ENCODE measurements around the gene IFT88. TPM values are rescaled to one million over a fixed set of nuclear protein-coding genes. Genes with fewer than 3 reads are reported as not detected.

The IFT88 gene
- total RNA-seq, 2 experiments from 2014 or later: 6.1 to 8.1 TPM

- Mint-ChIP-seq H3K27me3 (peaks cover 20% of the 10 kb centered on the region), H3K4me1 (peaks cover 14% of the 10 kb centered on the region), H3K36me3 (ENCODE audit: low read depth) (no peaks in the 10 kb centered on the region), H3K27ac (no peak overlapping the region), H3K9me3 (no peaks in the 10 kb centered on the region), H3K4me3 (no peak overlapping the region)
- ChIA-PET CTCF (no interaction called here), POLR2A (no interaction called here)
- DNase-seq: no peak
These were observed 139.7 kb downstream of the IFT88 start for GRCh38 chr13:20706661-20707060.

GRCh38 chr13:20708216-20708615 is 141.3 kb downstream of the IFT88 start:
- Mint-ChIP-seq H3K27ac (no peak overlapping the region), H3K36me3 (ENCODE audit: low read depth) (no peaks in the 10 kb centered on the region), H3K4me1 (peaks cover 8% of the 10 kb centered on the region), H3K4me3 (no peak overlapping the region), H3K27me3 (peaks cover 13% of the 10 kb centered on the region), H3K9me3 (no peaks in the 10 kb centered on the region)
- POLR2A ChIA-PET: no interaction called here
- DNase-seq: no peak
- CTCF ChIA-PET: interaction anchor here (0.9 to 2.3 kb wide), 4 partner anchors 121 to 218 kb away, joined by 3 to 5 read pairs (median 4); no protein-coding TSS in a partner anchor

- Mint-ChIP-seq H3K27ac (no peak overlapping the region), H3K4me3 (no peak overlapping the region), H3K9me3 (no peaks in the 10 kb centered on the region), H3K36me3 (ENCODE audit: low read depth) (no peaks in the 10 kb centered on the region), H3K27me3 (peaks cover 20% of the 10 kb centered on the region), H3K4me1 (peaks cover 10% of the 10 kb centered on the region)
- ChIA-PET CTCF (interaction anchor here (0.7 to 2.3 kb wide), 4 partner anchors 45 to 217 kb away, joined by 3 to 5 read pairs (median 4); no protein-coding TSS in a partner anchor), POLR2A (no interaction called here)
- no peak for DNase-seq
These were observed 142.4 kb downstream of the IFT88 start for GRCh38 chr13:20709369-20709768.

- Mint-ChIP-seq H3K27me3 (peaks cover 17% of the 10 kb centered on the region), H3K9me3 (no peaks in the 10 kb centered on the region), H3K4me1 (peaks cover 8% of the 10 kb centered on the region), H3K4me3 (no peak overlapping the region), H3K36me3 (ENCODE audit: low read depth) (no peaks in the 10 kb centered on the region), H3K27ac (no peak overlapping the region)
- ChIA-PET CTCF (interaction anchor here (0.8 to 1.3 kb wide), 3 partner anchors 13 to 118 kb away, joined by 3 to 4 read pairs (median 3); no protein-coding TSS in a partner anchor), POLR2A (no interaction called here)
- DNase-seq: no peak
These were observed 142.8 kb downstream of the IFT88 start for GRCh38 chr13:20709782-20710181.

GRCh38 chr13:20711301-20712044 is 144.5 kb downstream of the IFT88 start:
- POLR2A ChIA-PET: interaction anchor here (1.0 kb wide), 1 partner anchor 62 kb away, joined by 4 read pairs; no protein-coding TSS in a partner anchor
- Mint-ChIP-seq H3K9me3 (no peaks in the 10 kb centered on the region), H3K4me3 (no peak overlapping the region), H3K4me1 (peaks cover 8% of the 10 kb centered on the region), H3K27ac (no peak overlapping the region), H3K27me3 (peaks cover 13% of the 10 kb centered on the region), H3K36me3 (ENCODE audit: low read depth) (no peaks in the 10 kb centered on the region)
- no peak for DNase-seq
- CTCF ChIA-PET: interaction anchor here (0.6 to 1.9 kb wide), 12 partner anchors 10 to 529 kb away, joined by 3 to 10 read pairs (median 4); no protein-coding TSS in a partner anchor

- peaks cover 12% of the 10 kb centered on the region for H3K27me3 Mint-ChIP-seq
- H3K36me3 Mint-ChIP-seq (ENCODE audit: low read depth): no peaks in the 10 kb centered on the region
- H3K4me3 Mint-ChIP-seq: no peak overlapping the region
- H3K27ac Mint-ChIP-seq: no peak overlapping the region
- ChIA-PET POLR2A (no interaction called here), CTCF (interaction anchor here (0.6 to 1.9 kb wide), 3 partner anchors 12 to 213 kb away, joined by 3 to 4 read pairs (median 4); no protein-coding TSS in a partner anchor)
- peaks cover 8% of the 10 kb centered on the region for H3K4me1 Mint-ChIP-seq
- DNase-seq: no peak
- no peaks in the 10 kb centered on the region for H3K9me3 Mint-ChIP-seq
These were observed 146.0 kb downstream of the IFT88 start for GRCh38 chr13:20713014-20713376.

GRCh38 chr13:20713751-20714150 is 146.8 kb downstream of the IFT88 start:
- peaks cover 8% of the 10 kb centered on the region for H3K4me1 Mint-ChIP-seq
- H3K36me3 Mint-ChIP-seq (ENCODE audit: low read depth): no peaks in the 10 kb centered on the region
- no peak overlapping the region for H3K27ac Mint-ChIP-seq
- no peak overlapping the region for H3K4me3 Mint-ChIP-seq
- no peak for DNase-seq
- CTCF ChIA-PET: interaction anchor here (0.7 to 2.9 kb wide), 4 partner anchors 9 to 212 kb away, joined by 3 to 11 read pairs (median 4); no protein-coding TSS in a partner anchor
- peaks cover 12% of the 10 kb centered on the region for H3K27me3 Mint-ChIP-seq
- POLR2A ChIA-PET: no interaction called here
- H3K9me3 Mint-ChIP-seq: no peaks in the 10 kb centered on the region

- DNase-seq: no peak
- H3K27ac Mint-ChIP-seq: no peak overlapping the region
- H3K4me1 Mint-ChIP-seq: peaks cover 8% of the 10 kb centered on the region
- H3K4me3 Mint-ChIP-seq: no peak overlapping the region
- no peaks in the 10 kb centered on the region for H3K36me3 Mint-ChIP-seq (ENCODE audit: low read depth)
- POLR2A ChIA-PET: no interaction called here
- peaks cover 12% of the 10 kb centered on the region for H3K27me3 Mint-ChIP-seq
- H3K9me3 Mint-ChIP-seq: no peaks in the 10 kb centered on the region
- CTCF ChIA-PET: interaction anchor here (0.7 to 2.9 kb wide), 5 partner anchors 9 to 223 kb away, joined by 3 to 11 read pairs (median 3); no protein-coding TSS in a partner anchor
These were observed 147.2 kb downstream of the IFT88 start for GRCh38 chr13:20714161-20714560.

- Mint-ChIP-seq H3K4me1 (peaks cover 8% of the 10 kb centered on the region), H3K36me3 (ENCODE audit: low read depth) (no peaks in the 10 kb centered on the region), H3K27ac (no peak overlapping the region), H3K4me3 (no peak overlapping the region), H3K9me3 (no peaks in the 10 kb centered on the region), H3K27me3 (peaks cover 12% of the 10 kb centered on the region)
- ChIA-PET CTCF (interaction anchor here (0.7 to 2.9 kb wide), 5 partner anchors 8 to 223 kb away, joined by 3 to 11 read pairs (median 3); partner anchors contain the start of gene IL17D), POLR2A (no interaction called here)
- no peak for DNase-seq
These were observed 147.8 kb downstream of the IFT88 start for GRCh38 chr13:20714563-20715329.

- H3K27ac Mint-ChIP-seq: no peak overlapping the region
These were observed 148.4 kb downstream of the IFT88 start for GRCh38 chr13:20715330-20715712.

GRCh38 chr13:20716951-20717350 is 150.0 kb downstream of the IFT88 start:
- Mint-ChIP-seq H3K4me3 (no peak overlapping the region), H3K36me3 (ENCODE audit: low read depth) (no peaks in the 10 kb centered on the region), H3K9me3 (no peaks in the 10 kb centered on the region), H3K4me1 (peaks cover 8% of the 10 kb centered on the region), H3K27ac (no peak overlapping the region), H3K27me3 (peaks cover 21% of the 10 kb centered on the region)
- ChIA-PET CTCF (interaction anchor here (1.1 kb wide), 1 partner anchor 224 kb away, joined by 3 read pairs; no protein-coding TSS in a partner anchor), POLR2A (no interaction called here)
- no peak for DNase-seq

More at GRCh38 chr13:20715330-20715712, 148.4 kb downstream of the IFT88 start:
- ChIA-PET CTCF (interaction anchor here (1.1 to 2.9 kb wide), 3 partner anchors 11 to 224 kb away, joined by 3 to 11 read pairs (median 6); partner anchors contain the start of gene IL17D), POLR2A (no interaction called here)
- H3K4me3 Mint-ChIP-seq: no peak overlapping the region
- peaks cover 12% of the 10 kb centered on the region for H3K27me3 Mint-ChIP-seq
- H3K9me3 Mint-ChIP-seq: no peaks in the 10 kb centered on the region
- no peak for DNase-seq
- H3K36me3 Mint-ChIP-seq (ENCODE audit: low read depth): no peaks in the 10 kb centered on the region
- peaks cover 8% of the 10 kb centered on the region for H3K4me1 Mint-ChIP-seq

- DNase-seq: no peak
- no peak overlapping the region for H3K27ac Mint-ChIP-seq
- H3K4me3 Mint-ChIP-seq: no peak overlapping the region
- H3K9me3 Mint-ChIP-seq: no peaks in the 10 kb centered on the region
- CTCF ChIA-PET: no interaction called here
- no peaks in the 10 kb centered on the region for H3K36me3 Mint-ChIP-seq (ENCODE audit: low read depth)
- H3K27me3 Mint-ChIP-seq: peaks cover 27% of the 10 kb centered on the region
- peaks cover 8% of the 10 kb centered on the region for H3K4me1 Mint-ChIP-seq
- POLR2A ChIA-PET: no interaction called here
These were observed 150.9 kb downstream of the IFT88 start for GRCh38 chr13:20717581-20718542.
